H1 (cell line): Measurements from ENCODE around the gene ZBTB49. TPM values are rescaled to one million over a fixed set of nuclear protein-coding genes. Genes with fewer than 3 reads are reported as not detected.

Source experiments
- ASH2L ChIP-seq: fragments of 200-600, 300-600 bp; sonication (generic); IDR thresholded peaks from one replicate; pipeline ENCODE4 v1.7.1; 2017; ENCODE audit warnings: low read length
- BRCA1 ChIP-seq: IDR thresholded peaks from 2 replicates; pipeline ENCODE4 v1.6.1; 2012; ENCODE audit warnings: low read depth, low read length, improper control_type of control experiment
- CBX5 ChIP-seq: fragments of 300-800, 300-1000 bp; sonication (generic); IDR thresholded peaks from 2 replicates; pipeline ENCODE4 v1.7.1; 2016; ENCODE audit warnings: antibody characterized with exemption, low read length, low read depth
- CBX8 ChIP-seq: fragments of 300-800, 300-1000 bp; sonication (generic); IDR thresholded peaks from 2 replicates; pipeline ENCODE4 v1.7.1; 2016; ENCODE audit warnings: low read depth, low read length, borderline replicate concordance
- GABPA ChIP-seq: IDR thresholded peaks from 2 replicates; pipeline ENCODE4 v1.6.1; 2011; ENCODE audit warnings: mild to moderate bottlenecking, low read length, moderate library complexity, borderline replicate concordance; ENCODE audit not compliant: insufficient read depth
- HDAC2 ChIP-seq, 2 experiments: fragments of 300-600 bp in 1 of 2; sonication (generic) in 1 of 2; IDR thresholded peaks; 2 replicates each; pipeline ENCODE4 v1.6.1; 2011 to 2012; ENCODE audit warnings: low read depth in 2 of 2, low read length in 2 of 2, mild to moderate bottlenecking in 2 of 2, moderate library complexity in 2 of 2, borderline replicate concordance in 1 of 2, inconsistent platforms in 1 of 2
- KDM4A ChIP-seq: IDR thresholded peaks from one replicate; pipeline ENCODE4 v1.7.1; 2012; ENCODE audit warnings: low read depth, mild to moderate bottlenecking, moderate library complexity, low read length, inconsistent platforms; ENCODE audit not compliant: severe bottlenecking
- POLR2A ChIP-seq, 2 experiments: IDR thresholded peaks; 1 replicate in 1 of 2; 2 replicates in 1 of 2; pipeline ENCODE4 v1.6.1; 2011; ENCODE audit warnings: low read depth in 2 of 2, low read length in 2 of 2, mild to moderate bottlenecking in 2 of 2; ENCODE audit errors: control extremely low read depth in 1 of 2
- RAD21 ChIP-seq, 2 experiments: IDR thresholded peaks in 1 of 2; conservative IDR thresholded peaks in 1 of 2; 2 replicates each; pipeline ENCODE4 v1.6.1; 2011; ENCODE audit warnings: low read depth in 2 of 2, low read length in 2 of 2, improper control_type of control experiment in 1 of 2, inconsistent platforms in 1 of 2, mild to moderate bottlenecking in 1 of 2, moderate library complexity in 1 of 2
- RFX5 ChIP-seq: IDR thresholded peaks from 2 replicates; pipeline ENCODE4 v1.6.1; 2011; ENCODE audit warnings: low read depth, low read length, improper control_type of control experiment, borderline replicate concordance
- SAP30 ChIP-seq: fragments of 300-600 bp; sonication (generic); IDR thresholded peaks from 2 replicates; pipeline ENCODE4 v1.7.1; 2012; ENCODE audit warnings: low read length, moderate library complexity, mild to moderate bottlenecking, inconsistent platforms; ENCODE audit not compliant: insufficient read depth, insufficient replicate concordance
- SIN3A ChIP-seq, 2 experiments: IDR thresholded peaks in 1 of 2; conservative IDR thresholded peaks in 1 of 2; 2 replicates each; pipeline ENCODE4 v1.6.1; 2011 to 2012; ENCODE audit warnings: low read length in 2 of 2, improper control_type of control experiment in 1 of 2, low read depth in 1 of 2, mild to moderate bottlenecking in 1 of 2
- SUZ12 ChIP-seq: fragments of 200-600 bp; sonication (generic); IDR thresholded peaks from 2 replicates; pipeline ENCODE4 v1.6.1; 2012; ENCODE audit warnings: mild to moderate bottlenecking, inconsistent platforms, low read length, moderate library complexity, mixed read lengths
- TAF7 ChIP-seq: optimal IDR thresholded peaks from 2 replicates; pipeline ENCODE3; 2011; ENCODE audit warnings: low read depth, mild to moderate bottlenecking, inconsistent platforms, low read length, moderate library complexity, borderline replicate concordance
- TCF12 ChIP-seq: IDR thresholded peaks from 2 replicates; pipeline ENCODE4 v1.6.1; 2011; ENCODE audit warnings: low read depth, mild to moderate bottlenecking, low read length
- TEAD4 ChIP-seq: IDR thresholded peaks from 2 replicates; pipeline ENCODE4 v1.6.1; 2012; ENCODE audit warnings: low read depth, low read length, inconsistent platforms, mixed read lengths
- ZNF274 ChIP-seq: IDR thresholded peaks from 2 replicates; pipeline ENCODE4 v1.7.0; 2012; ENCODE audit warnings: low read length, borderline replicate concordance; ENCODE audit errors: extremely low read depth
- polyA plus RNA-seq, 7 experiments: library from polyadenylated mRNA; depleted of rRNA in 3 of 7; stranded (reverse) in 5 of 7; unstranded in 2 of 7; fragments of >200 nt in 5 of 7; fragments of 200-250 nt in 2 of 7; gene quantifications; 1 replicate in 5 of 7; 2 replicates in 1 of 7; 4 replicates in 1 of 7; pipeline versions ENCODE4 v1.2.1 to v1.2.3, GENCODE V29; 2011 to 2013; ENCODE audit warnings: missing spikeins in 2 of 7, mixed read lengths in 2 of 7
- total RNA-seq: library from RNA; stranded (reverse); fragmentation: NEBNext Ultra II Directional; extraction: Animal tissue kit (Norgen Biotek cat#: 25700); gene quantifications from 2 replicates; pipeline ENCODE4 v1.2.1, GENCODE V29; 2021

ZBTB49 gene
- total and polyA plus RNA-seq, 2 of the 8 experiments (the other 6 are each of a cell fraction or from before 2014, with no cell fraction given), result 4.2 to 6.8 TPM

- TF ChIP-seq CBX8 (no peak), ZNF274 (no peak), CBX5 (no peak), SIN3A (conservative IDR thresholded peaks at IDR 0.05 in 1 of 2, IDR thresholded peaks at IDR 0.05 in 1 of 2; ENCODE audit: low read depth in 1 of 2, low read length in 2 of 2) (peak; percentile 33 to 77; a peak in 2 of 4 replicates), POLR2A (IDR thresholded peaks at IDR 0.05; ENCODE audit: control extremely low read depth in 1 of 2, low read depth in 2 of 2, low read length in 2 of 2) (no peak), SAP30 (no peak), SUZ12 (no peak), TCF12 (no peak), ASH2L (no peak), TEAD4 (no peak), GABPA (peak; percentile 42; the same call in 1 of the 2 replicates), HDAC2 (IDR thresholded peaks at IDR 0.05; ENCODE audit: borderline replicate concordance in 1 of 2, low read depth in 2 of 2, low read length in 2 of 2) (0 out of 4 replicates have a peak, but pooled peaks of 1 of the 2 experiments have one; percentile 18), BRCA1 (no peak), KDM4A (no peak), RFX5 (no peak), RAD21 (IDR thresholded peaks at IDR 0.05 in 1 of 2, conservative IDR thresholded peaks at IDR 0.05 in 1 of 2; ENCODE audit: low read depth in 2 of 2, low read length in 2 of 2) (peak; percentile 46 to 53; a peak in 3 of 4 replicates), TAF7 (no peak)
- TF ChIP-seq, all 59 proteins: peak for 12
Measured at GRCh38 chr4:4327652-4328121, 37.6 kb downstream of the ZBTB49 start (continued).
